GM12891 (cell line): ENCODE data around the gene S1PR5.

ENCODE experiments used
- DNase-seq: peaks from one replicate; pipeline ENCODE4 v3.0.0; 2011; ENCODE audit warnings: low spot score; ENCODE audit not compliant: insufficient read length
- FAIRE-seq: peaks from 2 replicates; lab custom pipeline; 2011; peaks lifted over from hg19 to GRCh38; lab: Jason Lieb, UNC
- PAX5 ChIP-seq: IDR thresholded peaks from 2 replicates; pipeline ENCODE4 v1.6.1; 2011; ENCODE audit warnings: low read length, moderate library complexity, mild to moderate bottlenecking; ENCODE audit not compliant: insufficient read depth, severe bottlenecking
- POLR2A ChIP-seq: IDR thresholded peaks from 2 replicates; pipeline ENCODE4 v1.6.1; 2011; ENCODE audit warnings: low read depth, low read length, control low read depth
- POLR2AphosphoS5 ChIP-seq: IDR thresholded peaks from 2 replicates; pipeline ENCODE4 v1.6.1; 2011; ENCODE audit warnings: low read depth, low read length, control low read depth
- POU2F2 ChIP-seq: IDR thresholded peaks from 2 replicates; pipeline ENCODE4 v1.6.1; 2011; ENCODE audit warnings: low read depth, mild to moderate bottlenecking, control low read depth, low read length, moderate library complexity
- SPI1 ChIP-seq: IDR thresholded peaks from 2 replicates; pipeline ENCODE4 v1.6.1; 2011; ENCODE audit warnings: low read depth, low read length, control low read depth
- TAF1 ChIP-seq: IDR thresholded peaks from 2 replicates; pipeline ENCODE4 v1.6.1; 2011; ENCODE audit warnings: low read depth, low read length, control low read depth

Gene S1PR5

DNA sequence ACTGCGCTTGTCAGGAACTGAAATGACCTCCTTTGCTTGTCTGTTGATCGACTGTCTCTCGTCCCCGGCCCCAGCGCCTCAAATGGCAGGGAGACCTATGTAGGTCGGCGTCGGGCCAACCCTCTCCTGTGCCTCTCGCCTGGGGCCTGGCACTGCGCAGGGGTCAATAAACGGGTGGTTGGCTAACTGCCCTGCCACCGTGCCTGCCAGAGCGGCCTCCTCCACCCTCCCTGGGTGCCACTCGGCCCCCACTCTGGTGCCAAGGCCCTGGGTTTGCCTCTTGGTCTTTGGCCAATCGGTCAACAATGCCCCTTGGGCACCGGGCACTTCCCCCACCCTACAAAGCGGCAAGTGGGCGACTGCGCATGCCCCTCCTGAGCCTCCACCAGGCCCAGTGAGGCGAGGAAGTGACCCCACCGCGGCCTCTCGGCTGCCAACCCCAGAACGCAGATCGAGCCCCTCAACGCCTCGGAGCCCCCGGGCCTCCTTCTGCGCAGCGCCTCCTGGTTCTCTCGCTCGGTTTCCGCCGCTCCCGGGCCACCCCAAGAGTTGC, 15.2 kb downstream of the S1PR5 start:
- FAIRE-seq: no peak
- no peak for TF ChIP-seq TAF1
- TF ChIP-seq POLR2AphosphoS5: no peak
- TF ChIP-seq POU2F2: no peak
- TF ChIP-seq POLR2A: peak; percentile 16; the same call in 1 of the 2 replicates
- peak; percentile 33 for TF ChIP-seq PAX5
- TF ChIP-seq SPI1: peak; percentile 48
- DNase-seq: peak; percentile 59

GRCh38 chr19:10500247-10500592, 17.0 kb downstream of the S1PR5 start:
- DNase-seq (no peak), FAIRE-seq (no peak)
- TF ChIP-seq POU2F2 (no peak), POLR2AphosphoS5 (no peak), POLR2A (no peak), PAX5 (no peak), SPI1 (no peak), TAF1 (no peak)

DNA sequence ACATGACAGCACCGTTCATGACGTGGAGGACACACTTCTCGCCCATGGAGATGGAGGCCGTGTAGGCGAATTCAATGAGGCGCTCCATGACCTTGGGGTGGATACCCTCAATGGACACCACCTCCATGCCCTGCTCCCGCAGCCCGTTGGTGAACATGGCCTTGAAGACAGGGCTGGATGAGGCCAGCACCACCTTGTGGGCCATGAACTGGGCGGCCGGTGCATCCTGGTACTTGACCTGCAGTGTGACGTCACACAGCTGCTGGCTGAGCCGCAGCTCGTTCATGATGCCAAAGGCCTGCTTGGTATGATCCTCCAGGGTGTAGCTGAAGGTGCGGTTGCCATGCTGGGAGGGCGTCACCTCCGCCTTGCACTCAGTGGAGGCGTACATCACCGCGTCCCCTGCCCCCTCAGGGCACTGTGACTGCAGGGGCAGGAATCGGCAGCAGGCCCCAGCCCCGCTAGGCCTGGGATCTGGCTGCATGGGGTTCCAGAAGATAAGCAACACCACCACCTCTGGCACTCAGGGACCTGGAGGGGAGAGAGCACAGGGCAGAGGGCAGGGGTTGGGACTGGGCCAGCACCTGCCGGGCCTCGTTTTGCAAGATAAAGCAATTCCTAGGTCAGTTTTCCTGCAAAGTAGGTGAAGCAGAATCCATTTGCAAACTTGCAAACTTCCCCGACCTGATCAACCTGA, 17.5 kb downstream of the S1PR5 start:
- FAIRE-seq: no peak
- no peak for DNase-seq
- TF ChIP-seq TAF1 (no peak), PAX5 (no peak), POLR2AphosphoS5 (no peak), POU2F2 (no peak), SPI1 (no peak), POLR2A (no peak)

- TF ChIP-seq POLR2AphosphoS5 (no peak), SPI1 (no peak)
- FAIRE-seq: no peak
- no peak for DNase-seq
These were observed 19.9 kb downstream of the S1PR5 start for GRCh38 chr19:10497371-10497770.

GRCh38 chr19:10491472-10492047, 25.7 kb downstream of the S1PR5 start:
- FAIRE-seq (no peak), DNase-seq (no peak)
- TF ChIP-seq SPI1 (no peak), PAX5 (no peak), POLR2AphosphoS5 (no peak), POLR2A (no peak), POU2F2 (no peak), TAF1 (no peak)

DNA sequence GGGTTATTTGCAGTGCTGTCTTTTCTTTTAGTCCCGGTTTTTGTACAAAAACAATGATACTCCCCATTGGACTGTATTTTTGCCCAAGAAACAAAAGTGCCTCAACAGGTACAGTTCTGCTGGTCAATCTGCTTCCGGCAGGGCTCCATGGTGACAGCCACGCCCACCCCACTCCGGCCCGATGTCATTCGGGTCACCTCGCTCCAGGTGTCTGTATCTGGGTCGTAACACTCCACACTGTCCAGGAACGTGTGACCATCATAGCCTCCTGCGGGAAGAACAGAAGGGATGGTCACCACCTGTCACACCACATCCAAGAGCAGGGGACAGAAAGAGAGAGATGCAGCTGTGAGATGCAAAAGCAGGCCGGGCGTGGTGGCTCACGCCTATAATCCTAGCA, 30.7 kb downstream of the S1PR5 start:
- DNase-seq (no peak), FAIRE-seq (no peak)
- TF ChIP-seq POLR2A (no peak), TAF1 (no peak), POU2F2 (no peak), PAX5 (no peak), SPI1 (no peak), POLR2AphosphoS5 (no peak)

GRCh38 chr19:10478903-10479384, 38.3 kb downstream of the S1PR5 start:
- FAIRE-seq (peak; percentile 16), DNase-seq (peak; percentile 52)
- TF ChIP-seq SPI1: no peak
- TF ChIP-seq POLR2A: no peak
- no peak for TF ChIP-seq PAX5
- no peak for TF ChIP-seq TAF1
- TF ChIP-seq POLR2AphosphoS5: no peak
- no peak for TF ChIP-seq POU2F2

- DNase-seq (no peak), FAIRE-seq (no peak)
- TF ChIP-seq PAX5: no peak
- no peak for TF ChIP-seq POLR2AphosphoS5
These were observed 38.8 kb downstream of the S1PR5 start for GRCh38 chr19:10478476-10478875.

DNA sequence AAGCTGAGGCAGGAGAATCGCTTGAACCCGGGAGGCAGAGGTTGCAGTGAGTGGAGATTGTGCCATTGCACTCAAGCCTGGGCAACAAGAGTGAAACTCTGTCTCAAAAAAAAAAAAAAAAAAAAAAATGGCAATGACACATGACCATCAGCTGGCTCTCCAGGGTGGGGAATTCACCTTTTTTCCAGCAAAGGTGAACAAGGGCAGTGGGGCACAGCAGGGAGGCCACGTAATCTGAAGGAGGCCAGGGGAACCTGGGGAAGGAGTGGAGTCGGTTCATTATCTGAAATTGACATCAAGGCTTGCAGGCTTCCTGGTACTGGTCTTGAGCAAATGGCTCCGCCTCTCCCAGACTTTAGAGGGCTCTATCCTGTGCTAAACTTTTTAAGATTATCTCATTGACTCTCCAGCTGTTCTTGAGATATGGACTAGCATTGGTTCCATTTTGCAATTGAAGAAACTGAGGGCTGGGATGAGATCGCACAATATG, 42.2 kb downstream of the S1PR5 start:
- no peak for DNase-seq
- TF ChIP-seq POLR2A (no peak), TAF1 (no peak), PAX5 (no peak), POLR2AphosphoS5 (no peak), SPI1 (no peak), POU2F2 (no peak)
- no peak for FAIRE-seq

DNA sequence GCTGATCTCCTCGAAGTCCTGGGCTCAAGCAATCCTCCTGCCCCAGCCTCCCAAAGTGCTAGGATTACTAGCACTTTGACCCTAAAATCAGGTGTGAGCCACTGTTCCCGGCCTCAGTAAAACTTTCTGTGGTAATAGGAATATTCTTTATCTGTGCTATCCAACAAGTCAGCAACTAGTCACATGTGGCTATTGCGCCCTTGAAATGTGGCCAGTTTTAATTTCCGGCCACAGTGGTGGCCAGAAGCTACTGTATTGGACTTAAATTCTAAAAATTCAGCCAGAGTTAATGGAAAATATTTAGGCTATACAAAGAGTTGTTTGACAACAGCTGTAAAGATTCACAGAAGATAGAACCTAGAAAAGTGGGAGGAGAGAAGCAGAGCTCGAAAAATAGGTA, 44.1 kb downstream of the S1PR5 start:
- FAIRE-seq: no peak
- no peak for DNase-seq
- TF ChIP-seq SPI1 (no peak), PAX5 (no peak), TAF1 (no peak), POLR2AphosphoS5 (no peak), POU2F2 (no peak), POLR2A (no peak)
